NOMO-1 treated with dmso at 0.1 percent for 144 hours (cell line): ENCODE measurements around the gene NEUROD1.
A peak's percentile ranks its signal among the peaks of the same experiment; 100 is the strongest.

Source experiments
- DNase-seq: peaks from one replicate; lab custom pipeline; 2025; ENCODE audit not compliant: unreplicated experiment; lab: John Stamatoyannopoulos, UW

NEUROD1 gene

GRCh38 chr2:181680937-181681811, 857 bp upstream of the NEUROD1 start:
- DNase-seq, result no peak

- no peak for DNase-seq
Measured at GRCh38 chr2:181679544-181679979, 755 bp downstream of the NEUROD1 start.

- DNase-seq, result no peak
Measured at GRCh38 chr2:181678861-181679543, 1.3 kb downstream of the NEUROD1 start.

- DNase-seq, result peak; percentile 20
Measured at GRCh38 chr2:181677912-181678586, 2.3 kb downstream of the NEUROD1 start.

- DNase-seq, result no peak
Measured at GRCh38 chr2:181675254-181675653, 5.1 kb downstream of the NEUROD1 start.

GRCh38 chr2:181674461-181674860, 5.9 kb downstream of the NEUROD1 start:
- no peak for DNase-seq

- no peak for DNase-seq
Measured at GRCh38 chr2:181673173-181673572, 7.1 kb downstream of the NEUROD1 start.

- no peak for DNase-seq
Measured at GRCh38 chr2:181672255-181673008, 7.9 kb downstream of the NEUROD1 start.

GRCh38 chr2:181670632-181671031, 9.7 kb downstream of the NEUROD1 start:
- DNase-seq, result no peak

GRCh38 chr2:181667234-181667633, 13.1 kb downstream of the NEUROD1 start:
- DNase-seq, result no peak

- DNase-seq, result no peak
Measured at GRCh38 chr2:181662287-181662686, 18.0 kb downstream of the NEUROD1 start.

GRCh38 chr2:181660181-181660580, 20.1 kb downstream of the NEUROD1 start:
- DNase-seq, result no peak

GRCh38 chr2:181658444-181658843, 21.9 kb downstream of the NEUROD1 start:
- DNase-seq, result no peak

GRCh38 chr2:181657379-181657778, 22.9 kb downstream of the NEUROD1 start:
- no peak for DNase-seq

- DNase-seq, result peak; percentile 45
Measured at GRCh38 chr2:181656450-181657291, 23.6 kb downstream of the NEUROD1 start, which contains the start of gene CERKL. Gene CERKL, minus strand, starts transcription at chr2:181657105. Its CDS starts 99 bp downstream, at chr2:181657006.

GRCh38 chr2:181655519-181655918, 24.8 kb downstream of the NEUROD1 start:
- DNase-seq, result no peak

- DNase-seq, result no peak
Measured at GRCh38 chr2:181649436-181649979, 30.8 kb downstream of the NEUROD1 start.

GRCh38 chr2:181648478-181649155, 31.7 kb downstream of the NEUROD1 start:
- no peak for DNase-seq

GRCh38 chr2:181646415-181646987, 33.8 kb downstream of the NEUROD1 start:
- no peak for DNase-seq
